Mesothelial cell of epicardium (in vitro differentiated cells): ENCODE measurements around the gene WSB1. TPM values are rescaled to one million over a fixed set of nuclear protein-coding genes. Genes with fewer than 3 reads are reported as not detected.

Experiments
- DNase-seq, 2 experiments: peaks; one replicate each; pipeline ENCODE4 v3.0.0; 2021; ENCODE audit warnings: low spot score in 2 of 2; ENCODE audit not compliant: unreplicated experiment in 2 of 2
- H3K27ac Mint-ChIP-seq: 2 replicates; pipeline ENCODE4 v1.8.0; 2021; ENCODE audit warnings: mixed read lengths
- H3K27me3 Mint-ChIP-seq: 2 replicates; pipeline ENCODE4 v1.8.0; 2021; ENCODE audit warnings: low read depth, mixed read lengths
- H3K36me3 Mint-ChIP-seq: 2 replicates; pipeline ENCODE4 v1.8.0; 2021; ENCODE audit warnings: mixed read lengths
- H3K4me1 Mint-ChIP-seq: 2 replicates; pipeline ENCODE4 v1.8.0; 2021; ENCODE audit warnings: mixed read lengths
- H3K4me3 Mint-ChIP-seq: 2 replicates; pipeline ENCODE4 v1.8.0; 2021; ENCODE audit warnings: mild to moderate bottlenecking, moderate library complexity, mixed read lengths
- H3K9me3 Mint-ChIP-seq: 2 replicates; pipeline ENCODE4 v1.8.0; 2021; ENCODE audit warnings: mixed read lengths
- CTCF ChIP-seq: fragments of 200-600 bp; sonication (generic); IDR thresholded peaks from one replicate; pipeline ENCODE4 v1.5.0; 2021; ENCODE audit warnings: antibody characterized with exemption; ENCODE audit not compliant: unreplicated experiment
- total RNA-seq: library from RNA; stranded (reverse); gene quantifications from 3 replicates; pipeline ENCODE4 v1.2.1, GENCODE V29; 2021

WSB1 gene
- total RNA-seq, 1 donor from 2014 or later: 806 TPM

GRCh38 chr17:27282054-27282551 lies 11.8 kb upstream of the WSB1 start:
- H3K27ac Mint-ChIP-seq: no peak overlapping the region
- no peak for DNase-seq
- TF ChIP-seq CTCF: no peak
- H3K4me1 Mint-ChIP-seq: peaks cover 6% of the 10 kb centered on the region
- H3K9me3 Mint-ChIP-seq: no peaks in the 10 kb centered on the region
- no peaks in the 10 kb centered on the region for H3K36me3 Mint-ChIP-seq
- H3K27me3 Mint-ChIP-seq: no peaks in the 10 kb centered on the region
- no peak overlapping the region for H3K4me3 Mint-ChIP-seq

DNA sequence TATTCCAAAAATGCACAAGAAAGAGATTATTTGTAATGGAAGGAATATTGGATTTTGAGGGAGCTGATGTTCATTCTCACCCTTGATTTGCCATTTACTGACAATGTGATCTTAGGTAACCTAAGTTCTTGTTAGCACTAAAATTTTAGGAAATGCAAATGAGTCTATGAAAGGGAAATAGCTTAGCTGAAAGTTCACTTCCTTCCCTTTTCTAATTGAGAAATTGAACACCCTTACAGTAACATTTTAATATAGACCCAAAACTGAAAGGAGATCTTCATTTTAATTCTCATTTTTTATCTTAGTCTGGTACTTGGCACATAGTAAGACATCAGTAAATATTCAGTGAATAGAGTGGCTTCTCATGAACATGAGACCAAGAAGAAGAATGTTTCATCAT lies 10.9 kb upstream of the WSB1 start:
- no peak overlapping the region for H3K4me3 Mint-ChIP-seq
- no peak overlapping the region for H3K27ac Mint-ChIP-seq
- no peak for TF ChIP-seq CTCF
- no peak for DNase-seq
- H3K27me3 Mint-ChIP-seq: no peaks in the 10 kb centered on the region
- H3K9me3 Mint-ChIP-seq: no peaks in the 10 kb centered on the region
- H3K4me1 Mint-ChIP-seq: peaks cover 6% of the 10 kb centered on the region
- no peaks in the 10 kb centered on the region for H3K36me3 Mint-ChIP-seq

DNA sequence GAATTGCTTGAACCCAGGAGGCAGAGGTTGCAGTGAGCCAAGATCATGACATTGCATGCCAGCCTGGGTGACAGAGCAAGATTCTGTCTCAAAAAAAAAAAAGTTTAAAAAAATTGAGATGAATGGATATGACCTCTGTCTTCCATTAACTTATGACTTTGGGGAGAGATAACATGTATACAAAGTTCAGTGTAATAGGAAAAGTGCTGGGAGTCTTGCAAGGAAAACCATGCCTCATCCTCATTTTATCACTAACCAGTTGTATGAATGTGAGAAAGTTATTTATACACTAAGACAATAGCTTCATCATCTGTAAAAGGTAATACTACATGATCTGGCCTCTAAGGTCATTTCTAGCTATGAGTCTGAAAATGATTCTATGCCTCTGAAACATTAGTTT lies 10.2 kb upstream of the WSB1 start:
- Mint-ChIP-seq H3K4me3 (no peak overlapping the region), H3K27me3 (no peaks in the 10 kb centered on the region), H3K36me3 (no peaks in the 10 kb centered on the region), H3K4me1 (peaks cover 6% of the 10 kb centered on the region), H3K27ac (no peak overlapping the region), H3K9me3 (no peaks in the 10 kb centered on the region)
- no peak for TF ChIP-seq CTCF
- no peak for DNase-seq

DNA sequence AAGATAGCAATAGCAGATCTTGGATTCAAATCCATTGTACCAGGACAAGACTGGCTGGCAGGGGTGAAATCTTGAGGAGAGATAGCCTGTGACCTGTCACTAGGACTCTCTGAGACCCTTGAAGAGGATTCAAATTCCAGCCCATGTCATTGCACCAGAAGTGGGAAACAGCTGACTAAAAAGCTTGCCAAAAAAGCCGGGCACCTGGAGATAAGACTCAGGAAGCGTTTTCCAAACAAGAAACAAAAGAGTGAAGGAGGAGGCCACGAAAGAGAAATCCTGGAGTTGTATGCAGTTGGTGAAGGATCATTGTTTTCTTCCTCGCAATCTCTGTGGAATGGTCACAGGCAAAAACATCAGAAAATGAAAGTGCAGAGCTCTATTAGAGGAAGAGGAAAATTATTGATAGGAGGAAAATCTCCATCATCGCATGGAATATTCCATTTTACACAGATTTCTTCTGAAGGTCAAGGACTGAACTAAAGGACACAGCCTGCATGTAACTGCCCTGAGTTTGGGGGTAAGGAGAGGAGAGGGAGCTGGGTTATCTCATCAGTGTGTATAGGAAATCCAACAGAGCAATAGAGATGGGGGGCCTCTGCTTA lies 9.0 kb upstream of the WSB1 start:
- DNase-seq: no peak
- no peak overlapping the region for H3K27ac Mint-ChIP-seq
- no peaks in the 10 kb centered on the region for H3K9me3 Mint-ChIP-seq
- H3K27me3 Mint-ChIP-seq: no peaks in the 10 kb centered on the region
- peaks cover 6% of the 10 kb centered on the region for H3K4me1 Mint-ChIP-seq
- no peak for TF ChIP-seq CTCF
- H3K36me3 Mint-ChIP-seq: no peaks in the 10 kb centered on the region
- no peak overlapping the region for H3K4me3 Mint-ChIP-seq

GRCh38 chr17:27285516-27285915 lies 8.4 kb upstream of the WSB1 start:
- no peak for TF ChIP-seq CTCF
- Mint-ChIP-seq H3K4me1 (peaks cover 6% of the 10 kb centered on the region), H3K27ac (no peak overlapping the region), H3K9me3 (no peaks in the 10 kb centered on the region), H3K4me3 (no peak overlapping the region), H3K36me3 (no peaks in the 10 kb centered on the region), H3K27me3 (no peaks in the 10 kb centered on the region)
- no peak for DNase-seq

DNA sequence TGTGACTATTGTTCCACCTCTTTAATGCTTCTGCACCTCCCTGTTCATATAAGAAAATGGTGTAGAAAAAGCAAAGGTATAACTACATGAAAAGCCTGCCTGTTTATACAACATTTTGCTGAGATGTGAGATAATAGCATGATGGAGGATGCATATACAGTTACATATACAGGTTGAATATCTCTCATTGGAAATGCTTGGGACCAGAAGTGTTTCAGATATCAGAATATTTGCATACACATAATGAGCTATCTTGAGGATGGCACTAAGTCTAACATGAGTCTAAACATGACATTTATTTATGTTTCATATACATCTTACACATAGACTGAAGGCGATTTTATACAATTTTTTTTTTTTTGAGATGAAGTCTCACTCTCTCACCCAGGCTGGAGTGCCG lies 5.7 kb upstream of the WSB1 start:
- TF ChIP-seq CTCF: no peak
- no peaks in the 10 kb centered on the region for H3K9me3 Mint-ChIP-seq
- H3K27me3 Mint-ChIP-seq: no peaks in the 10 kb centered on the region
- DNase-seq: no peak
- H3K27ac Mint-ChIP-seq: no peak overlapping the region
- no peaks in the 10 kb centered on the region for H3K36me3 Mint-ChIP-seq
- no peak overlapping the region for H3K4me3 Mint-ChIP-seq
- peaks cover 8% of the 10 kb centered on the region for H3K4me1 Mint-ChIP-seq
